ENCODE data around the gene NGDN.

The NGDN gene

DNA sequence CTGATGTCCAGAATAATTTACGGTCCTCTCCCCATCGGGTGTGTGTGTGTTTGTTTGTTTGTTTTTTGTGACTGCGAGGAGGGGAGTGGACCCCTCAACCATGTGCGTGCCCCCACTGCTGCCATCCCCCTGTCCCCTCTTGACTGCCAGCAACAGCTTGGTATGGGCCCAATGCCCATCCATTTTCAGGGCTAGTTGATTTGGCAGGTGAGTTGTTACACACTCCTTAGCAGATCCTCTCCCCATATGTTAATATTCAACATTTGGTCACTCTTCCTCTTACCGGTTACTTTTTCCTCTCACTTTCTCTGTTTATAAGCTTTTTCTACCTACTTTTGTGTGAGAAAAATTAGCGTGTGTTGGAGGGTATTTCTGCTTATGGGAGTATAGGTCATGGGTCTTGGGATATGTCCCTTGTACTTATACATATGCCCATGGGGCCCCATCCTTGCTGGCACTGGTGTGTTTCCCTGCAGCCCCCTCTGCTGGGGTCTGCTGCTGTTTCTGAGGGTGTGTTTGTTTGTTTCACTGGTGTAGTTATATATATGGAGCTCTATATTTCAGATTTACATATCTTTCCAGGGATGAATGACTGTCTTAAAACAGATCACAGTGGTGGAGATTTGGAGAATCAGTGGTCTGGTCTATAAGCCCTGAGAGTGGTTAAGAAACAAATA lies 48.3 kb downstream of the NGDN start:
- Mint-ChIP-seq H3K36me3 (ENCODE audit: low read depth) (no peaks in the 10 kb centered on the region), H3K9me3 (no peaks in the 10 kb centered on the region), H3K4me1 (ENCODE audit: low read depth) (no peaks in the 10 kb centered on the region), H3K27me3 (no peaks in the 10 kb centered on the region), H3K27ac (no peak overlapping the region), H3K4me3 (no peak overlapping the region)
- DNase-seq, result no peak

DNA sequence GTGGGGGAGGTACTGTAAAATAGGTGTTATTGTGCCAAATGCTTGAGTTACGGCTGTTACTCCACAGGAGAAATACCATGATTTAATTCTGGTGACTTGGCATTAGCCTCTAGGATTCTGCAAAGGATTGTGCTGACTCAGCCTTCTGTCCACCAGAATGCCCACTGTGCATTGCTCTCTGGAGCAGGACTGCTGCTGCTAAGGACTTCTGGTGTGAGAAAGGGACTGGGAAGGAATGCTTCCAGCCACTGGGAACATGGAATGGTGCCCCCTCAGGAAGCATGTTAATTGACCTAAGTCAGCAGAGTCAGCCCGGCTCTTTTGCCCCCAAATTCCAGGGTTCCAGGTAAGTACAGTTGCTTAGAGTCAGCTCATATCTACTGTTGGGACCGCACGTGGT lies 49.2 kb downstream of the NGDN start:
- no peaks in the 10 kb centered on the region for H3K36me3 Mint-ChIP-seq (ENCODE audit: low read depth)
- H3K9me3 Mint-ChIP-seq, result no peaks in the 10 kb centered on the region
- no peak overlapping the region for H3K4me3 Mint-ChIP-seq
- H3K4me1 Mint-ChIP-seq (ENCODE audit: low read depth), result no peaks in the 10 kb centered on the region
- no peak for DNase-seq
- no peaks in the 10 kb centered on the region for H3K27me3 Mint-ChIP-seq
- H3K27ac Mint-ChIP-seq, result no peak overlapping the region

DNA sequence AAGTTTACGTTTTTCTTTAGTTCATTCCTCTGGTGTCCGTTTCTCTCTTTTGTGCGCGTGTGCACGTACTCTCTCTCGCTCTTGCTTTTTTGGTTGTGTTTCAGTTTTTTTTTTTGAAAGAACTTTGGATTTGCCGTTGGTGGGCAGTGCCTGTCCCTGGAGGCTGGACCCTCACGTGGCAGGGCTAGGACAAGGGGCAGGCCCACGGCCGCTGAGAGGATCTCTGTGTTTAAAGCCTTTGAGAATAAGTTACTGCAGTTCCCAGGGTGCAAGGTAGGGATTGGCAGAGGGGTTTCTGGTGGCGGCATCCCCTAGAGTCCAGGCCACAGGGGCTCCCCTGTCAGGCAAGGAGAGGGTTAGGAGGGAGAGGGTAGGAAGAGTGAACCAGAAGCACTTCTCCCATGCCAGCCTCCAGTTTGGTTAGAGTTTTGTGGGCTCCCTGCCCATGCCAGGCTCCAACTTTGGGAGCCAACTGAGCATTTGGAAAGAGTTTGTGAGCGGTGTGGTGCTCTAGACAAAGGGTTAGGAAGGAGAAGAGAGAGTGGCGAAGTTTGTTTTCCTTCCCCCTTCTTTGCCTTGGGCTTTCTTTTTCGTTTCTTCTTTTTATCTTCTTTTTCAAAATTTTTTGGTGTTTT lies 51.5 kb downstream of the NGDN start:
- Mint-ChIP-seq H3K27me3 (no peaks in the 10 kb centered on the region), H3K36me3 (ENCODE audit: low read depth) (no peaks in the 10 kb centered on the region), H3K9me3 (no peaks in the 10 kb centered on the region), H3K27ac (no peak overlapping the region), H3K4me1 (ENCODE audit: low read depth) (no peaks in the 10 kb centered on the region), H3K4me3 (no peak overlapping the region)
- DNase-seq, result no peak

DNA sequence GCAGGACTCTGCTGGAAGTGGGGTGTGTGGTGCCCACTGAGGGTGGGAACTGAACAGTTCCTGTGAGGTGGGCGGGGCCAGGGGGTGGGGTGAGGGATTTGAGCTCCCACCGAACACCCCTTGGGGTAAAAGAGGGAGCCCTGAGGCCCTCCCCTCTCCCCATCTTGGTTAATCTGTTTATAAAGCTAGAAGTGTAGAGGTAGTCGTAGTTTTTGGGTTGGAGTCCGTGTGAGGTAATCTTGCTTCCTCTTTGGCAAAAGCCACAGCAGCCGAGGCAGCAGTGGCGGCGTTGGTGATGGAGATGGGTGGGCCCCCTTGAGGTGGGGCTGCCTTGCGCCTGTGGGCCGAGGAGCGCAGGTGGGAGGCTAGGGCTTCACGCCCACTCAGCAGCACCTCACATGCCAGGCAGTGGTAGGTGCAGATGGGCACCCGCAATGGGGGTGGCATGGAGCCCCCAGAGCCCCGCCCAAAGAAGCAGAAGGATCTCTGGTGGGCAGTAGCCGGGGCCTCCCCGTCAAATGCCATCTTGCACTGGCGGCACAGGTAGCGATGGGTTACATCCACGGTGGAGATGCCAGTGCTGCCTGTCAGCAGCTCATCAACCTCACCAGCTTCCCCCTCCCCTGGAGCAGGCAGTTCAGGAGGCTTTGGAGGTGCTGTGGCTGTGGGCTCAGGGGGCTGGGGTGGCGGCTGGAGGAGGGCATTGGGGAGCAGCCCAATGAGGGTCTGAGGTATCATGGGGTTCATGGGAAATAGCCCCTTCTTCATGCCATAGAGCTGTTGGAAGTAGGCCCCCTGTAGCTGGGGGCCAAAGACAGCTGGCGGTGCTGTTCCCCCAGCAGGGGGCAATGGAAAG lies 52.5 kb downstream of the NGDN start:
- Mint-ChIP-seq H3K4me3 (no peak overlapping the region), H3K27me3 (no peaks in the 10 kb centered on the region), H3K9me3 (no peaks in the 10 kb centered on the region), H3K36me3 (ENCODE audit: low read depth) (no peaks in the 10 kb centered on the region), H3K4me1 (ENCODE audit: low read depth) (no peaks in the 10 kb centered on the region), H3K27ac (no peak overlapping the region)
- no peak for DNase-seq

DNA sequence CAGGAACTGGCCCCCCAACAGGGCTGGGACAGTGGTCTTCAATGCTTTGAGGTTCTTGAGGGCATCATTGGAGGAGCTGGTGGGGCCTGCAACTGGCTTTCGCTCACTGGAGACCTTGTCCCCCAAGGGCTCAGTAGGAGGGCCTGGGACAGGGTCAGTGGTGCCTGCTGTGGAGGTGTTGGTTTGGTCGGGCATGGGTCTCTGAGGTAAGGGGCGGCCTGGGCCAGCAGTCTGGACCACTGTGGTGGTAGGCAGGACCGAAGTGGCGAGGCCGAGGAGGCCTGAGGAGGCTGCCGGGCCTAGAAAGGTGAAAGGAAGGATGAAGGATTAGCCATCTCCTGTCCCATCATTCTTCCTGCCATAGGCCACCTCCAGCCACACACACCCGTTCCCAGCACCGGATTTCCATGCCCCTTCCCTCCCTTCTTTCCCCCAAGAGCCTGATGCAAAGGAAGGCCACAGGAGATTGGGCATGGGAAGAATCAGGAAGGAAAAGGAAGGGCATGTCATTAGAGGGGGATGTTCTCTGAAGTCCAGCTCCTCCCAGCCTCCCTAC lies 53.2 kb downstream of the NGDN start:
- Mint-ChIP-seq H3K4me3 (no peak overlapping the region), H3K36me3 (ENCODE audit: low read depth) (no peaks in the 10 kb centered on the region), H3K27ac (no peak overlapping the region)

DNA sequence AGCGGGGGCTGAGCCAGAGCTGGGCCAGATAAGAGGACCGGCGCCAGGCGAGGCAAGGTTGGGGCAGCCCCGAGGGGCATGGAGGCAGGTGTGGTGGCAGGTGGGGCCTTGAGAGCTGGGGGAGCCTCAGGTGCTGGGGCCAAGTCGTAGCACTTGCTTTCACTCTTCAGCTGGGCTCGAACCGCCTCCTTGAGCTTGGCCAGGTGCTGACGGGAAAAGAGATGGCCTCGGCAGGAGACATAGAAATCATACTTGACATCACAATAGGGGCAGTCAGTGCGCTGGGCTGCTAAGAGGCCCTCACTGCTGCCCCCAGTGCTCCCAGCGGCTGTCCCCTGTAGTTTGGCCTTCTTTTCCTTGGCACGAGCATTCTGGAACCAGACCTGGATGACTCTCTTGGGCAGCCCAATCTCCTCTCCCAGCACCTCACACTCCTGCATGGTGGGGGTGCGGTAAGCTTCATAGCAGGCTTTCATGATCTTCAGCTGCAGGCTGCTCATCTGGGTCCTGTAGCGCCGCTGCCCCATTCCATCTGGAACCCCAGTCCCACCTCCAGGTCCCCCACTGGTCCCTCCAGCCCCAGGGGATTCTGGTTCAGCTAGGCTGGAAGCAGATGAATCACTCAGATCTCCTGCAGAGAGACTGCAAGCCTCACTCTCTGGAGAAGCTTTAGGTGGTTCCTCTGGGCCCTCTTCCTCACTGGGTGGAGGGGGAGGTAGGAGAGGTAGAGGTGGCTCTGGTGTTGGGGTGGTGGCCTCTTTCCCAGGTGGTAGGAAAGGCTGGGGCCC lies 53.9 kb downstream of the NGDN start:
- DNase-seq, result no peak

More for the DNA sequence above, 53.2 kb downstream of the NGDN start:
- Mint-ChIP-seq H3K4me1 (ENCODE audit: low read depth) (no peaks in the 10 kb centered on the region), H3K27me3 (no peaks in the 10 kb centered on the region), H3K9me3 (no peaks in the 10 kb centered on the region)
- no peak for DNase-seq

DNA sequence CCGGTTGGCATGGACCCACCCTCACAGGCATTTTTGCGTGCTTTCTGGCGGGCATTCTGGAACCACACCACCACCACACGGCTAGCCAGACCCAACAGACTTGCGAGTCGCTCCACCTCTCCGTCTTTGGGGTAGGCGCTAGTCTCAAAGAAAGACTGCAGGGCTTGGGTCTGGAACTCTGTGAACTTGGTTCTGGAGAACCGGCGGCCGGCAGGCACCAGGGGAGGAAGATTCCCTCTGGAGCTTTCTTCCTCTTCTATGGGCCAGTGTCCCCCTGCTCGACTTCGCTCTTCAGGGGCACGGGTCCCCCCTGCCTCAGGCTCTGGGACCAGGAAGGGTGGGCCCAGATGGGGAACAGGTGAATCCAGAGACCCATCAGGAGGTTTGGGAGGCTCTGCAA lies 55.5 kb downstream of the NGDN start:
- no peak for DNase-seq
- Mint-ChIP-seq H3K27ac (no peak overlapping the region), H3K9me3 (no peaks in the 10 kb centered on the region), H3K4me1 (ENCODE audit: low read depth) (no peaks in the 10 kb centered on the region), H3K4me3 (no peak overlapping the region), H3K27me3 (no peaks in the 10 kb centered on the region), H3K36me3 (ENCODE audit: low read depth) (no peaks in the 10 kb centered on the region)

More for the DNA sequence above, 53.9 kb downstream of the NGDN start:
- H3K4me3 Mint-ChIP-seq, result no peak overlapping the region
- H3K27me3 Mint-ChIP-seq, result no peaks in the 10 kb centered on the region
- no peaks in the 10 kb centered on the region for H3K36me3 Mint-ChIP-seq (ENCODE audit: low read depth)
- no peaks in the 10 kb centered on the region for H3K4me1 Mint-ChIP-seq (ENCODE audit: low read depth)
- H3K9me3 Mint-ChIP-seq, result no peaks in the 10 kb centered on the region
- no peak overlapping the region for H3K27ac Mint-ChIP-seq

DNA sequence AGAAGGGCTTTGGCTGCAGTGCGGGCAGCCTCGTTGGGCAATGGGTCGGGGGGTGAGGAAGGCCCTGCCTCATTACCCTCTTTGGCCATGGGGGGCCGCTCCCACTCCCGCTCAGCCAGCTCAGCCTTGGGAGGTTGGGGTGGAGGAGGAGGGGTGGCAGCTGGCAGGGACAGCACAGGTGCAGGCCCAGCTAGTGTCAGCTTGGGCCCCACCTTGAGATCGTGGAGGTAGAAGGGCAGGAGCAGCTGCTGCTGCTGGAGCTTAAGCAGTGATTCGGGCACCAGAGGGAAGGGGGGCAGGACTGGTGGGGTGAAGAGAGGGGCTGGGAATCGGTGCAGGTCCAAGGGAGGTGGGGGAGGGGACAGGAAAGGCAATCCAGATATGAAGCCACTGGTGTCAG lies 56.1 kb downstream of the NGDN start:
- Mint-ChIP-seq H3K36me3 (ENCODE audit: low read depth) (no peaks in the 10 kb centered on the region), H3K4me3 (no peak overlapping the region), H3K27me3 (no peaks in the 10 kb centered on the region), H3K9me3 (no peaks in the 10 kb centered on the region), H3K27ac (no peak overlapping the region), H3K4me1 (ENCODE audit: low read depth) (no peaks in the 10 kb centered on the region)
- no peak for DNase-seq
